WTC11 (cell line): ENCODE data around the gene PSG6.
"Not testable (repeated sequence)": the region's sequence is repeated elsewhere in the genome, so short reads cannot be mapped to it uniquely, and the experiment has no call there.

Source experiments
- ZNF219 ChIP-seq: sonication (generic); formaldehyde crosslinking; IDR thresholded peaks from 2 replicates; pipeline ENCODE4 v1.8.0; 2023; ENCODE audit warnings: missing genetic modification reagents, mild to moderate bottlenecking, borderline replicate concordance
- TF ChIP-seq, protein P1 (sequence below): sonication (generic); formaldehyde crosslinking; IDR thresholded peaks from 2 replicates; pipeline ENCODE4 v1.8.1; 2023; ENCODE audit warnings: mild to moderate bottlenecking, missing genetic modification reagents, borderline replicate concordance

DNA sequence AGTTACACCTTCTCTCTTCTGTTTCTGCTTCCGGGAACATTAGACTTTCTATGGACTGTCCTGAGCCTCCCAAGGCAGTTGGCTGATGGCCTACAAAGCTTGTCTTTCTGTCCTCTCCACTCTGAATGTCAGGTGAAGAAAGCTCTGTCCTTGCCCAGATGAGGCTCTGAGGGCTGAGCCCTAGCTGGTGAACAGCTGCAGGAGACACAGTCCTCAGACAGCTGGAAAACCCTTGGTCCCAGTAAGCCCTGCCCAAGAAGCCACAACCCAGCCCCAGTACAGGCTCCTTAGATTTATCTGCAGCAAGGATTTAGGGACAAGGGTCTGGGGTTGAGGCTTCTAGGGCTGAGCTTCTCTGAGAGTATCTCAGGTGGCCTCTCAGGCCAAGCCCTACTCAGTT is 64.5 kb downstream of the PSG6 start:
- TF ChIP-seq, protein P1, sequence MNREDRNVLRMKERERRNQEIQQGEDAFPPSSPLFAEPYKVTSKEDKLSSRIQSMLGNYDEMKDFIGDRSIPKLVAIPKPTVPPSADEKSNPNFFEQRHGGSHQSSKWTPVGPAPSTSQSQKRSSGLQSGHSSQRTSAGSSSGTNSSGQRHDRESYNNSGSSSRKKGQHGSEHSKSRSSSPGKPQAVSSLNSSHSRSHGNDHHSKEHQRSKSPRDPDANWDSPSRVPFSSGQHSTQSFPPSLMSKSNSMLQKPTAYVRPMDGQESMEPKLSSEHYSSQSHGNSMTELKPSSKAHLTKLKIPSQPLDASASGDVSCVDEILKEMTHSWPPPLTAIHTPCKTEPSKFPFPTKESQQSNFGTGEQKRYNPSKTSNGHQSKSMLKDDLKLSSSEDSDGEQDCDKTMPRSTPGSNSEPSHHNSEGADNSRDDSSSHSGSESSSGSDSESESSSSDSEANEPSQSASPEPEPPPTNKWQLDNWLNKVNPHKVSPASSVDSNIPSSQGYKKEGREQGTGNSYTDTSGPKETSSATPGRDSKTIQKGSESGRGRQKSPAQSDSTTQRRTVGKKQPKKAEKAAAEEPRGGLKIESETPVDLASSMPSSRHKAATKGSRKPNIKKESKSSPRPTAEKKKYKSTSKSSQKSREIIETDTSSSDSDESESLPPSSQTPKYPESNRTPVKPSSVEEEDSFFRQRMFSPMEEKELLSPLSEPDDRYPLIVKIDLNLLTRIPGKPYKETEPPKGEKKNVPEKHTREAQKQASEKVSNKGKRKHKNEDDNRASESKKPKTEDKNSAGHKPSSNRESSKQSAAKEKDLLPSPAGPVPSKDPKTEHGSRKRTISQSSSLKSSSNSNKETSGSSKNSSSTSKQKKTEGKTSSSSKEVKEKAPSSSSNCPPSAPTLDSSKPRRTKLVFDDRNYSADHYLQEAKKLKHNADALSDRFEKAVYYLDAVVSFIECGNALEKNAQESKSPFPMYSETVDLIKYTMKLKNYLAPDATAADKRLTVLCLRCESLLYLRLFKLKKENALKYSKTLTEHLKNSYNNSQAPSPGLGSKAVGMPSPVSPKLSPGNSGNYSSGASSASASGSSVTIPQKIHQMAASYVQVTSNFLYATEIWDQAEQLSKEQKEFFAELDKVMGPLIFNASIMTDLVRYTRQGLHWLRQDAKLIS (CRISPR knock-in tag), result not testable (repeated sequence)
- TF ChIP-seq ZNF219 (CRISPR knock-in tag), result not testable (repeated sequence)
